K562 (cell line): ENCODE results near the gene ME3. TPM values are rescaled to one million over a fixed set of nuclear protein-coding genes. Genes with fewer than 3 reads are reported as not detected.

Experiments
- ATAC-seq: fragments of 200-7000 bp; cut with Tn5 transposase; 3 replicates; pipeline ENCODE4 v1.9.1; 2020; ENCODE audit warnings: moderate library complexity
- BruUV-seq: library from RNA; stranded (reverse); fragments of 400-500 nt; replicated peaks from 2 replicates; lab custom pipeline; 2021; lab: Mats Ljungman, UMichigan
- CTCF ChIA-PET: fragments of 300-600 bp; formaldehyde crosslinking; extraction: SDS; loops from one replicate; lab custom pipeline; 2021; ENCODE audit warnings: low intra/inter-chr PET ratio; lab: Yijun Ruan, JAX
- POLR2A ChIA-PET: fragments of 300-600, 350-650 bp; sonication (Branson Sonifier 250); formaldehyde crosslinking; extraction: SDS; loops from one replicate; lab custom pipeline; 2021; ENCODE audit warnings: antibody characterized with exemption, inconsistent platforms; lab: Yijun Ruan, JAX
- DNase-seq, 4 experiments: peaks; one replicate each; pipeline versions ENCODE4 v3.0.0 to v3.0.0-alpha.2; 2011 to 2018; ENCODE audit warnings: low spot score in 3 of 4, mixed read lengths in 3 of 4; ENCODE audit errors: extremely low read depth in 1 of 4
- FAIRE-seq: peaks from 2 replicates; lab custom pipeline; 2011; peaks lifted over from hg19 to GRCh38; lab: Jason Lieb, UNC
- H2AFZ ChIP-seq: 2 replicates; pipeline ENCODE4 v1.6.0; 2011; ENCODE audit warnings: low read depth, low read length, control low read depth, inconsistent platforms
- H3K27ac ChIP-seq: fragments of 200-600 bp; 3 replicates; pipeline ENCODE4 v1.8.0; 2011; ENCODE audit warnings: low read depth, mild to moderate bottlenecking, control low read depth, inconsistent platforms, low read length, moderate library complexity, mixed read lengths; ENCODE audit errors: extremely low read depth
- H3K27me3 ChIP-seq, 2 experiments: fragments of 300-600 bp in 1 of 2; 2 replicates in 1 of 2; 3 replicates in 1 of 2; pipeline versions ENCODE4 v1.6.0 to v1.8.0; 2011; ENCODE audit warnings: inconsistent platforms in 2 of 2, low read length in 2 of 2, mild to moderate bottlenecking in 1 of 2, mixed read lengths in 1 of 2, moderate library complexity in 1 of 2; ENCODE audit not compliant: control insufficient read depth in 2 of 2, insufficient read depth in 2 of 2
- H3K36me3 ChIP-seq: fragments of 300-600 bp; 3 replicates; pipeline ENCODE4 v1.8.0; 2011; ENCODE audit warnings: mild to moderate bottlenecking, low read length, inconsistent platforms; ENCODE audit not compliant: control insufficient read depth, insufficient read depth
- H3K4me1 ChIP-seq, 2 experiments: fragments of 200-600 bp in 1 of 2; replicated peaks in 1 of 2; 2 replicates in 1 of 2; 3 replicates in 1 of 2; pipeline versions ENCODE4 v1.5.1 to v1.8.0; 2011; ENCODE audit warnings: inconsistent platforms in 2 of 2, low read length in 2 of 2, mild to moderate bottlenecking in 1 of 2, mixed read lengths in 1 of 2, moderate library complexity in 1 of 2; ENCODE audit not compliant: control insufficient read depth in 2 of 2, insufficient read depth in 2 of 2
- H3K4me2 ChIP-seq: 2 replicates; pipeline ENCODE4 v1.6.1; 2011; ENCODE audit warnings: low read length, control low read depth, inconsistent platforms, mixed read lengths; ENCODE audit not compliant: insufficient read depth
- H3K4me3 ChIP-seq: fragments of 200-600 bp; sonication (generic), shearing (Covaris generic); 2 replicates; pipeline ENCODE4 v1.5.1; 2016; ENCODE audit warnings: control low read depth, inconsistent platforms
- H3K79me2 ChIP-seq: fragments of 200-600 bp; 3 replicates; pipeline ENCODE4 v1.8.0; 2011; ENCODE audit warnings: low read length, inconsistent platforms; ENCODE audit not compliant: control insufficient read depth, insufficient read depth
- H3K9ac ChIP-seq, 2 experiments: 2 replicates each; pipeline versions ENCODE4 v1.6.0 to v1.6.1; 2011; ENCODE audit warnings: low read depth in 2 of 2, low read length in 2 of 2, control low read depth in 1 of 2, inconsistent platforms in 1 of 2, mild to moderate bottlenecking in 1 of 2, mixed read lengths in 1 of 2; ENCODE audit not compliant: insufficient read depth in 1 of 2
- H3K9me1 ChIP-seq: one replicate; pipeline ENCODE4 v1.6.0; 2011; ENCODE audit warnings: inconsistent platforms, mild to moderate bottlenecking, low read length, moderate library complexity; ENCODE audit not compliant: control insufficient read depth, insufficient read depth
- H3K9me3 ChIP-seq: replicated peaks from 2 replicates; pipeline ENCODE4 v1.5.1; 2011; ENCODE audit warnings: low read depth, low read length, inconsistent platforms; ENCODE audit not compliant: control insufficient read depth, insufficient read depth
- H4K20me1 ChIP-seq: replicated peaks from 2 replicates; pipeline ENCODE4 v1.6.1; 2011; ENCODE audit warnings: low read length, inconsistent platforms, mixed read lengths; ENCODE audit not compliant: control insufficient read depth, insufficient read depth
- EZH2 ChIP-seq: IDR thresholded peaks from 2 replicates; pipeline ENCODE4 v1.6.1; 2012; ENCODE audit warnings: low read depth, mild to moderate bottlenecking, inconsistent platforms, low read length, borderline replicate concordance
- GABPB2 ChIP-seq: fragments of 250-450 bp; sonication (Bioruptor Pico); conservative IDR thresholded peaks from 2 replicates; pipeline ENCODE4 v1.5.1; 2021; ENCODE audit warnings: mild to moderate bottlenecking
- HDAC3 ChIP-seq: fragments of 450-650 bp; IDR thresholded peaks from 2 replicates; pipeline ENCODE4 v1.6.1; 2018; ENCODE audit warnings: borderline replicate concordance, mild to moderate bottlenecking, moderate library complexity; ENCODE audit not compliant: partially characterized antibody
- HOXB6 ChIP-seq: fragments of 250-450 bp; sonication (Bioruptor Pico); IDR thresholded peaks from 2 replicates; pipeline ENCODE4 v1.5.1; 2022; ENCODE audit warnings: mild to moderate bottlenecking, borderline replicate concordance
- POLR2AphosphoS2 ChIP-seq: IDR thresholded peaks from 2 replicates; pipeline ENCODE4 v1.6.1; 2012; ENCODE audit warnings: low read length, improper control_type of control experiment
- PURB ChIP-seq: sonication (generic); formaldehyde crosslinking; IDR thresholded peaks from 2 replicates; pipeline ENCODE4 v1.9.0; 2021; ENCODE audit warnings: low read depth, mild to moderate bottlenecking, missing genetic modification reagents
- PYGO2 ChIP-seq: fragments of 450-650 bp; IDR thresholded peaks from 2 replicates; pipeline ENCODE4 v1.6.1; 2016; ENCODE audit warnings: mild to moderate bottlenecking, missing genetic modification characterization, moderate library complexity, missing compliant biosample characterization
- RAD21 ChIP-seq, 2 experiments: fragments of 250-450 bp in 1 of 2; fragments of 450-650 bp in 1 of 2; sonication (Bioruptor Pico) in 1 of 2; formaldehyde crosslinking in 1 of 2; IDR thresholded peaks in 1 of 2; conservative IDR thresholded peaks in 1 of 2; 2 replicates each; pipeline versions ENCODE4 v1.4.0 to v1.8.0; 2020 to 2022; ENCODE audit warnings: mild to moderate bottlenecking in 2 of 2, moderate library complexity in 1 of 2
- RBM17 ChIP-seq: fragments of 200-400 bp; formaldehyde crosslinking; IDR thresholded peaks from 2 replicates; pipeline ENCODE4 v1.6.1; 2017; ENCODE audit warnings: low read depth, mild to moderate bottlenecking, low read length, borderline replicate concordance
- SMARCC2 ChIP-seq: fragments of 450-650 bp; IDR thresholded peaks from 2 replicates; pipeline ENCODE4 v1.6.1; 2017; ENCODE audit warnings: antibody characterized with exemption, moderate library complexity, mild to moderate bottlenecking, low read depth
- THRAP3 ChIP-seq: fragments of 450-650 bp; IDR thresholded peaks from 2 replicates; pipeline ENCODE4 v1.6.1; 2016; ENCODE audit warnings: mild to moderate bottlenecking, inconsistent platforms, borderline replicate concordance
- YBX1 ChIP-seq: fragments of 450-650 bp; IDR thresholded peaks from 2 replicates; pipeline ENCODE4 v1.7.1; 2016; ENCODE audit warnings: mild to moderate bottlenecking
- ZNF584 ChIP-seq: fragments of 200-800 bp; sonication (Bioruptor generic); IDR thresholded peaks from 2 replicates; pipeline ENCODE4 v1.6.1; 2016; ENCODE audit warnings: low read depth, mild to moderate bottlenecking, missing genetic modification characterization, missing compliant biosample characterization
- ZNF79 ChIP-seq: fragments of 250-450 bp; sonication (Bioruptor Pico); IDR thresholded peaks from 2 replicates; pipeline ENCODE4 v1.4.0; 2020; ENCODE audit warnings: low read depth, mild to moderate bottlenecking, moderate library complexity
- WGBS: fragments of 100-300 bp; shearing (Covaris generic); methylation state at CpG from one replicate; pipeline ENCODE4 v1.1.6; 2016; ENCODE audit warnings: low coverage, mixed read lengths; ENCODE audit not compliant: insufficient coverage; ENCODE audit errors: missing lambda C conversion rate; 5-methylcytosine and 5-hydroxymethylcytosine counted together
- in situ Hi-C: fragments of 300-500 bp; cut with MboI; formaldehyde crosslinking; loops from 4 replicates; pipeline ENCODE4 v1.15.0; 2018; ENCODE audit warnings: inconsistent platforms, mixed read lengths
- intact Hi-C: fragments of 100-400 bp; cut with micrococcal nuclease; formaldehyde crosslinking; loops from 2 replicates; pipeline ENCODE4 v1.14.2; 2022
- polyA plus RNA-seq, 8 experiments: library from polyadenylated mRNA; depleted of rRNA in 4 of 8; stranded (reverse) in 5 of 8; unstranded in 3 of 8; fragments of >200 nt; fragmentation: Nextera tagmentation in 2 of 8; fragmentation: Illumina TruSeq in 1 of 8; extraction: Ambion mirVana in 2 of 8; extraction: Trizol in 1 of 8; gene quantifications; 2 replicates each; pipeline versions ENCODE4 v1.2.1 to v1.2.3, GENCODE V29; 2011 to 2014; ENCODE audit warnings: inconsistent platforms in 1 of 8, missing spikeins in 1 of 8
- total RNA-seq, 7 experiments: library from RNA; depleted of rRNA in 6 of 7; stranded (reverse); fragments of >200 nt in 6 of 7; fragmentation: Illumina TruSeq in 2 of 7; extraction: Trizol in 2 of 7; gene quantifications; 2 replicates each; pipeline versions ENCODE4 v1.2.1 to v1.2.3, GENCODE V29; 2011 to 2021; ENCODE audit warnings: low replicate concordance in 1 of 7
- TF ChIP-seq, protein P1 (sequence below), 3 experiments: IDR thresholded peaks in 2 of 3; conservative IDR thresholded peaks in 1 of 3; 2 replicates each; pipeline ENCODE4 v1.5.1; 2011 to 2012; ENCODE audit warnings: low read length in 3 of 3, mild to moderate bottlenecking in 3 of 3, control low read depth in 2 of 3, improper control_type of control experiment in 1 of 3, inconsistent platforms in 1 of 3, low read depth in 1 of 3, mixed read lengths in 1 of 3, moderate library complexity in 1 of 3; ENCODE audit not compliant: insufficient read depth in 2 of 3

The ME3 gene
- total and polyA plus RNA-seq, 9 of the 15 experiments (the other 6 are each of a cell fraction or from before 2014, with no cell fraction given), result not detected

DNA sequence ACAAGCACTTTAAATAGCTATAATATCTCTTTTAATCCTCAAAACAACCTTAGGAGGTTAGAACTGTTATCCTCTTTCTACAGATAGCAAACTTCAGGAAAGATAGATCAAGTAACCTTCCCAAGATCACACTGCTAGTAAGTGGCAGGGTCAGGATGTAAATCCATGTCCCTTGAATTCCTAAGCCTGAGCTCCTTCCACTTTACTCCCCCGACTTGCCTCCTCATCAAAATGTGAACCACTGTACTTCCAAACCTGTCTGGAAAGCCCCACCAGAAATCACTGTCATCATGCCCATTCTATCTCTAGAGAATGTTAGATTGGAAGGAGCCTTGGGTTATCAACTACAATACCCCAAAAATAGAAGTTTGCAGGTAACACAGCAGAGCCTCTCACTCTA is 33.7 kb downstream of the ME3 start:
- ATAC-seq (no peak), FAIRE-seq (no peak)
- Histone ChIP-seq H3K79me2 (no peaks in the 10 kb centered on the region), H4K20me1 (no peaks in the 10 kb centered on the region)
- ChIA-PET CTCF (no interaction called here), POLR2A (no interaction called here)
- no peak for TF ChIP-seq GABPB2 (CRISPR knock-in tag)
- no peak for TF ChIP-seq ZNF584 (CRISPR knock-in tag)
- no peak for TF ChIP-seq RBM17
- TF ChIP-seq PYGO2 (tag), result no peak
- TF ChIP-seq POLR2AphosphoS2, result no peak
- no peak for TF ChIP-seq RAD21 (CRISPR knock-in tag; conservative IDR thresholded peaks at IDR 0.05 in 1 of 2, IDR thresholded peaks at IDR 0.05 in 1 of 2)
- no peak for TF ChIP-seq PURB
- TF ChIP-seq HDAC3, result no peak
- TF ChIP-seq ZNF79 (CRISPR knock-in tag), result no peak
- TF ChIP-seq HOXB6 (CRISPR knock-in tag), result no peak
- TF ChIP-seq EZH2, result no peak
- no peak for TF ChIP-seq YBX1
- no peak for TF ChIP-seq THRAP3
- TF ChIP-seq SMARCC2, result no peak
- TF ChIP-seq, protein P1, sequence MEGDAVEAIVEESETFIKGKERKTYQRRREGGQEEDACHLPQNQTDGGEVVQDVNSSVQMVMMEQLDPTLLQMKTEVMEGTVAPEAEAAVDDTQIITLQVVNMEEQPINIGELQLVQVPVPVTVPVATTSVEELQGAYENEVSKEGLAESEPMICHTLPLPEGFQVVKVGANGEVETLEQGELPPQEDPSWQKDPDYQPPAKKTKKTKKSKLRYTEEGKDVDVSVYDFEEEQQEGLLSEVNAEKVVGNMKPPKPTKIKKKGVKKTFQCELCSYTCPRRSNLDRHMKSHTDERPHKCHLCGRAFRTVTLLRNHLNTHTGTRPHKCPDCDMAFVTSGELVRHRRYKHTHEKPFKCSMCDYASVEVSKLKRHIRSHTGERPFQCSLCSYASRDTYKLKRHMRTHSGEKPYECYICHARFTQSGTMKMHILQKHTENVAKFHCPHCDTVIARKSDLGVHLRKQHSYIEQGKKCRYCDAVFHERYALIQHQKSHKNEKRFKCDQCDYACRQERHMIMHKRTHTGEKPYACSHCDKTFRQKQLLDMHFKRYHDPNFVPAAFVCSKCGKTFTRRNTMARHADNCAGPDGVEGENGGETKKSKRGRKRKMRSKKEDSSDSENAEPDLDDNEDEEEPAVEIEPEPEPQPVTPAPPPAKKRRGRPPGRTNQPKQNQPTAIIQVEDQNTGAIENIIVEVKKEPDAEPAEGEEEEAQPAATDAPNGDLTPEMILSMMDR (IDR thresholded peaks at IDR 0.05 in 2 of 3, conservative IDR thresholded peaks at IDR 0.05 in 1 of 3; ENCODE audit: insufficient read depth in 2 of 3, low read depth in 1 of 3, low read length in 3 of 3), result no peak
- TF ChIP-seq, all 486 proteins: peak for 0
- Histone ChIP-seq H3K4me2 (no peak overlapping the region), H3K9ac (no peak overlapping the region), H3K4me1 (no peaks in the 10 kb centered on the region), H2AFZ (no peak overlapping the region), H3K9me3 (no peaks in the 10 kb centered on the region), H3K4me3 (no peak overlapping the region), H3K27ac (no peak overlapping the region), H3K9me1 (no peaks in the 10 kb centered on the region), H3K27me3 (peaks cover 0 to 7% of the 10 kb centered on the region in 2 experiments; a peak in 1 of 5 replicates), H3K36me3 (no peaks in the 10 kb centered on the region)
- intact Hi-C loops (no loop called here), in situ Hi-C loops (no loop called here)
- WGBS, result 0% methylated on average over 1 of the region's 1 CpG
- BruUV-seq, result no TSS peak
- DNase-seq, result no peak
